BJ (cell line): ENCODE measurements around the gene EVI5. TPM values are rescaled to one million over a fixed set of nuclear protein-coding genes. Genes with fewer than 3 reads are reported as not detected.

ENCODE experiments used
- CTCF ChIA-PET: fragments of 350-600 bp; formaldehyde crosslinking; extraction: SDS; loops from one replicate; lab custom pipeline; 2021; ENCODE audit warnings: antibody characterized with exemption, inconsistent platforms; lab: Yijun Ruan, JAX
- POLR2A ChIA-PET: fragments of 300-600 bp; sonication (Branson Sonifier 250); formaldehyde crosslinking; extraction: SDS; loops from one replicate; lab custom pipeline; 2021; ENCODE audit warnings: antibody characterized with exemption; lab: Charles Lee
- DNase-seq: peaks from one replicate; pipeline ENCODE4 v3.0.0-alpha.2; 2011; ENCODE audit warnings: low read depth
- H3K27me3 ChIP-seq: 2 replicates; pipeline ENCODE4 v1.6.0; 2011; ENCODE audit warnings: low read length; ENCODE audit not compliant: control insufficient read depth, insufficient read depth
- H3K36me3 ChIP-seq: 2 replicates; pipeline ENCODE4 v1.5.1; 2011; ENCODE audit warnings: low read length; ENCODE audit not compliant: control insufficient read depth, insufficient read depth
- H3K4me3 ChIP-seq: 2 replicates; pipeline ENCODE4 v1.5.1; 2011; ENCODE audit warnings: low read depth, mild to moderate bottlenecking, control low read depth, low read length
- CTCF ChIP-seq: IDR thresholded peaks from 2 replicates; pipeline ENCODE4 v1.5.1; 2011; ENCODE audit warnings: low read depth, mild to moderate bottlenecking, control low read depth, inconsistent platforms, low read length, moderate library complexity; ENCODE audit not compliant: insufficient read depth
- polyA plus RNA-seq: library from polyadenylated mRNA; depleted of rRNA; stranded (reverse); fragments of >200 nt; gene quantifications from 2 replicates; pipeline ENCODE4 v1.2.3, GENCODE V29; 2011; rRNA removed
- small RNA-seq: library from RNA; depleted of rRNA; stranded (forward); fragments of <200 nt; gene quantifications from one replicate; pipeline ENCODE3, GENCODE V24; 2012; ENCODE audit warnings: low replicate concordance, low read depth; ENCODE audit not compliant: insufficient read length

EVI5 gene
- polyA plus RNA-seq, 1 experiment: 8.6 TPM

DNA sequence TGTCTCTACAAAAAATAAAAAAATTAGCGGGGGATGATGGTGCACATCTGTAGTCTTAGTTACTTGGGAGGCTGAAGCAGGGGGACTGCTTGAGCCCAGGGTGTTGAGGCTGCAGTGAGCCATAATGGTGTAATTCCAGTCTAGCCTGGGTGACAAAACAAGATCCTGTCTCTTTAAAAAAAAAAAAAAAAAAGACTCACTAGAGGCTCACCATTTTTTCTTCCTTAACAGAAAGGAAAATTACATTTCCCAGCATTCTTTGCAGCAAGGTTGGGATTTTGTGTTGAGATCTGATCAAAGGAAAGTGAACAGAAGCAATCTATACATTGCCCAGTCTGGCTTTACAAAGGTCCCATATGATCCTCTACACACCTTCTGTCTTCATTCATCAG is 319.7 kb downstream of the EVI5 start:
- Histone ChIP-seq H3K4me3 (no peak overlapping the region), H3K36me3 (no peaks in the 10 kb centered on the region), H3K27me3 (0 out of 2 replicates have a peak, but pooled peaks cover 2% of the 10 kb centered on the region)
- CTCF ChIA-PET: interaction anchor here (1.1 kb wide), 1 partner anchor 24 kb away, joined by 3 read pairs; no protein-coding TSS in a partner anchor
- TF ChIP-seq CTCF: no peak
- no peak for DNase-seq
- POLR2A ChIA-PET: no interaction called here

DNA sequence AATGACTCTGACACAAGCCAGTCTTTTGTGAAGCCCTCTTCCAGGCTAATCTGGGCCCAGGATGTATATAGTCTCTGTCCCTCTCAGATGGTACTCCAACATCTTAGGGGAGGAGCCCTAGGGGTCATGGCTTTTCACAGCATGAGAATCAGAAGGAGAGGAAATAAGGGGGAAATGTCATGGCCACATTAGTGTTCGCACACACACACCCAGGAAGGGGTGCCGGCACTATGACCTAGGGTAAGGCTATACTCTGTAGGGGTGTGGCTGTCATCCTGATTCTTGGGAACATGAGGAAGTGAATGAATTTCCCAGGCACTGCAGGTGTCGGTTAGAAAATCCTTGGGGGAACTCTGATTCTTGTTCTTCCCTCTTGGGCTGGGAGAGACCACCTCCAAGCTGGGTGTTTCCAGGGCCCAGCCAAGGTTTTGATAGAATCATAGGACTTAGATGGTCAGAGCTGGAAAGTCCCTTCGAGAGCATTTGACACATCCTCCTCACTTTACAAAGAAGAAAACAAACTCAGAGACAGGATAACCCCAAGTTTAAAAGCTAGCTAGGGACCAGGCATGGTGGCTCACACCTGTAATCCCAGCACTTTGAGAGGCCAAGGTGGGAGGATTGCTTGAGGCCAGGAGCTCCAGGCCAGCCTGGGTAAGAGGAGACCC is 320.2 kb downstream of the EVI5 start:
- CTCF ChIA-PET: no interaction called here
- POLR2A ChIA-PET: no interaction called here
- DNase-seq: no peak
- Histone ChIP-seq H3K27me3 (0 out of 2 replicates have a peak, but pooled peaks cover 2% of the 10 kb centered on the region), H3K4me3 (no peak overlapping the region), H3K36me3 (no peaks in the 10 kb centered on the region)
- TF ChIP-seq CTCF: no peak

DNA sequence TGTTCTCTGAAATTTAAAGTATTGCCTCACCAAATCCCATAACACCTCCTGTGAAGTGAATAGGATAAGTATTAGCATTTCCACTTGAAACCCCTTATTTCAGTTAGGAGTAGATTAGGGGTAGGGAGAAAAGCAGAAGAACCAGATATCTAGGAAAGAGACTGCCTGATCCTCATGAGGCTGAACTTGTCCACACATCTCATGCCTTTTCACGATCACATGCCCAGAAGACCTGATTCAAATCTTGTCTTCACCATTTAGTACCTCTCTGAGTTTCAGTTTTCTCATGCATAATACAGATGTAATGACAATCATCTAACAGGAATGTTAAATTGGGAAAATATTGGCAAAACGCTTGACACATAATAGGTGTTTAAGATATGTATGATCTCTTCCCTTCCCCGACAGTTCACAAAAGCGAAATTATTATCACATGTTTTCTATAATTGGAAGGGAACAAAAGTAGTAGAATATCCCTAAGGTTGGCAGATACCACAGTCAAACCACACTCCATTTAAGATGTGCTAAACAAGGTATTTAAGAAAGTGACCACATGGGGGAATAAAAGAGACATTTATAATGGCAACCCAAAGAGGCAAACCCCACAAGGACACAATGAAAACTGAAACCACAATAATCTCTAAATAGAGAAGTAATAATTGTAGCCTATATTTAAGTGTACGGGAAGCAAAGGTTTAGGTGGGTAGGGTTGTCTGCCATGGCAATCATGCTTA is 323.4 kb downstream of the EVI5 start:
- no peaks in the 10 kb centered on the region for H3K27me3 ChIP-seq
- no peak for TF ChIP-seq CTCF
- POLR2A ChIA-PET: no interaction called here
- CTCF ChIA-PET: no interaction called here
- H3K4me3 ChIP-seq: no peak overlapping the region
- no peaks in the 10 kb centered on the region for H3K36me3 ChIP-seq
- DNase-seq: no peak

DNA sequence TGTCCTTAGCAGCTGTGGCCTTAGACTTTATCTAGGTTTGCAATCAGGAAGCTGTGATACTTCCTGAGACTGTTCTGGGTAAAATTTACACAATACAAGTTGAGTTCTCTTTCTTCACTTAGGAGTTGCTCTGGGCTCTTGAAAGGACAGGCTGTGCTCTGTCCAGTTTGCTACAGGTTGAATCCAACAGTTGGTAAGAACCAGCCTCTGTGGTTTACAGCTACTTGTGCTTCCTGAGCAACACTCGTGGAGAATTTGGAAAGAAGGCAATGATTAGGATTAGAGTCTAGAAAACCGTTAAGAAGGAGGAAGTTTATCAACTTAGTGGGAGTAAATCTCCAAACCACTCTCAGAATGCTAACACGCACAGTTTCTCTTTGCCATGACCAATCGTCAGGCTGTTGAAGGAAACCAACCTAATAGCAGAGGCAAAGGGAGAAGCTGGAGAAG is 325.0 kb downstream of the EVI5 start:
- DNase-seq: no peak
- no peaks in the 10 kb centered on the region for H3K27me3 ChIP-seq
- H3K4me3 ChIP-seq: no peak overlapping the region
- CTCF ChIA-PET: interaction anchor here (0.7 to 1.0 kb wide), 2 partner anchors 42 to 1157 kb away, joined by 3 to 5 read pairs; no protein-coding TSS in a partner anchor
- TF ChIP-seq CTCF: no peak
- POLR2A ChIA-PET: no interaction called here
- no peaks in the 10 kb centered on the region for H3K36me3 ChIP-seq

Small RNA genes within 50 kb of the gene (small RNA-seq; reads per million reads assigned to genes)
- gene AC104332.2 (not detected), gene RNU4-59P (not detected)

Other genes starting within 250 kb of the EVI5 start
- 1,389 and 2,073 TPM in 2 replicates for gene RPL5, start 46.9 kb upstream of the EVI5 start, polyA plus RNA-seq
- 12.3 and 28.0 TPM in 2 replicates for gene DIPK1A, start 176.4 kb upstream of the EVI5 start, polyA plus RNA-seq